GM18498 (cell line): ENCODE measurements around the gene TBC1D3H.
"Not testable (repeated sequence)": the region's sequence is repeated elsewhere in the genome, so short reads cannot be mapped to it uniquely, and the experiment has no call there.

Source experiments
- ATAC-seq: cut with Tn5 transposase; IDR thresholded peaks from one replicate; pipeline ENCODE4 v1.9.1; 2021; ENCODE audit warnings: mild to moderate bottlenecking, moderate library complexity; ENCODE audit not compliant: unreplicated experiment

Gene TBC1D3H

GRCh38 chr17:36388385-36389245, at the start of gene TBC1D3H:
TSS of gene TBC1D3H (minus strand) at chr17:36388435. CDS start at chr17:36386895, 1,540 bp downstream.
- ATAC-seq = not testable (repeated sequence)

GRCh38 chr17:36428891-36429290, 40.7 kb upstream of the TBC1D3H start:
- ATAC-seq = not testable (repeated sequence)

- not testable (repeated sequence) for ATAC-seq
Measured at GRCh38 chr17:36415180-36415941, 27.1 kb upstream of the TBC1D3H start.

- ATAC-seq = not testable (repeated sequence)
Measured at GRCh38 chr17:36390943-36391645, 2.9 kb upstream of the TBC1D3H start.

GRCh38 chr17:36375938-36376337, 12.3 kb downstream of the TBC1D3H start:
- not testable (repeated sequence) for ATAC-seq

- not testable (repeated sequence) for ATAC-seq
Measured at GRCh38 chr17:36362496-36362895, 25.7 kb downstream of the TBC1D3H start.
